Hepatic stellate cell (primary cell): ENCODE data around the gene NSA2.
A peak's percentile ranks its signal among the peaks of the same experiment; 100 is the strongest.
"Not testable (repeated sequence)": the region's sequence is repeated elsewhere in the genome, so short reads cannot be mapped to it uniquely, and the experiment has no call there.

Experiments
- DNase-seq: peaks from one replicate; pipeline ENCODE4 v3.0.0; 2011; ENCODE audit warnings: low spot score

Gene NSA2

DNA sequence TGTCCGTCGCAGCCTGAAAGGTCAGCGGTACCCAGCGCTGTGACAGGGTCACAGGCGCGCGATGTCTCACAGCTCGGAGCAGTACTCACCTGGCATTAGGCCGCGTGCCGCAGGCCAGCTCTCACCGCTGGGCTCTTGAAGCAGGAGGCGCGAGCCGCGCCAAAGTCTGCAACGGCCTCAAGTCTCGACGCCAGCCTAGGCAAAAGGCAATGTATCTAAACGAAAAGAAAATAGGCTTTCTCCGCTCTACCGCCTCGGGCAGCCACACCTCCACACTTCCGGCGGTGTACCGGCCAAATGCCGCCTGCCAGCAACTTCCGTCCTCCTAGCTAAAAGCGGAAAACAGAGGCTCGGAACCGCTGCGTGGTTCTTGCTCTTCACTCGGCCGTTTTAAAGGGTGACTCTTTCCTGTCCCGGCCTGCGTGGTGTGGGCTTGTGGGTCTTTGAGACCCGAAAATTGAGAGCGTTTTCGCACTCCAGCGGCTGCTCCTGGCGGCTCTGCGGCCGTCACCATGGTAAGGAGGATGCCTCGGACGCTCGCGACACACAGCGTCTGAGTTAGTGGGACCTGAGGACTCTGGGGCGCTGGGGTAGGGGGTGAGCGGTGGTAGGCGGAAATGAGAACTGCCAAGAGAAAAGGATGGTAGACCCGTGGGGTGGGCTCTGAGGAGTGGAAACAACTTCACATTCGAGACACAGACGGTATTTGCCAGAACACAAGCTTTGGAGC lies at the start of gene NSA2, which contains the start of gene GFM2:
Gene NSA2 (plus strand): TSS at position 401 of the 730 bp plus-strand sequence. CDS start 112 bp downstream, at position 513.
Gene GFM2 (minus strand): TSS at position 269 of the 730 bp plus-strand sequence. CDS start 3,375 bp downstream, outside the sequence.
- DNase-seq, result peak; percentile 76

GRCh38 chr5:74717596-74717995 lies 49.5 kb upstream of the NSA2 start:
- no peak for DNase-seq

DNA sequence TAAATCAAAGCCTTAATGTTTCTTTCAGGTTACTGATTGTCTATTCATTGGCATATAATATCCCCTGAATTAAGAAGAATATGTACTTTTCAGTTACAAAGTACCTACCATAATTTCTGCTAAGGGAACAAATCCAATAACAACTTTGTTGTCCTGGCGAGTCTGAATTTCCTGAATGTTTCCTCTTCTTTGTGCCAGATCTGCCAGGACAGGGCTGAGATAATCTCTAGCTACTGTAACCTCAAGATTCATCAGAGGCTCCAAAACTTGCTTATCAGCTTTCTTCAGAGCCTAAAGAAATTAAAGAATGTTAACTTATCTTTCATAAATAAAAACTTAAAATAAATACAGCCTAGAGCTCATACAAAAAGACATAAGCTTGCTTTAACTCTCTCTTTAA lies 44.8 kb upstream of the NSA2 start:
- no peak for DNase-seq

- DNase-seq, result no peak
Observed at GRCh38 chr5:74725331-74725730, 41.7 kb upstream of the NSA2 start.

DNA sequence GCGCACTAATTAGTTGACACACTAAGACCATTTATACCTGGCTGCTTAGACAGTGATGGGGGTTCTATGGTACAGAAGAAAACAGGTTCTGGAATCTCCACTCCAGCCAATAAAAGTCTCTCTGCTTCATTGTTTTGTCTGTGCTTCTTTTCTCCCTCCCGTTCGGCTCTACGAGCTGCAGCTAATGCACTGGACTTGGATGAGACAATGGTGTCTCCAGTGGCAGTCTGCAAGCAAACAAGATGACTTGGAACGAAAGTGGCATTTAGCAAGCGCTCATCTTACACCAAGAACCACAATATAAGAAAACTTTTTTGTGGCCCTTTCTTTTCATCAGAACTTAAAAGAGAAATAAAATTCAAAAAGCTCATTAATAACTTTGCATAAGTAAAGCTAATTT lies 30.3 kb upstream of the NSA2 start:
- no peak for DNase-seq

DNA sequence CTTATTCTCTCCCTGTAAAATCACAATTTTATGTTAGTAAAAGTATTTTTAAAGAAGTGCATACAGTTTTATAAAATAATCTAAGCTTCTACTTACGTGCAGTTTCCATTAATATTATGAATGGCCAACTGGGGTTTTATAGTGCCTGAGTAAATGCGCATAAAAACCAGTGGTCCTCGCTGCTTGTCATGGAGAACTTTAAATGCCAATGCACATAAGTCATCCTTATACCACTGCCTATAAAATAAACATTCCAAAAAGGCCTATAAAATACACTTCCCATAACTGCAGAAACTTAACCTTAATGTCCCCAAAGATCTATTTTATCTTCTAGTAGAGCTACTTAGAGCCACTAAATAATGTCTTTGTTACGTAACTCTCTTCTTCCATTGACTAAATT lies 28.6 kb upstream of the NSA2 start:
- DNase-seq, result no peak

DNA sequence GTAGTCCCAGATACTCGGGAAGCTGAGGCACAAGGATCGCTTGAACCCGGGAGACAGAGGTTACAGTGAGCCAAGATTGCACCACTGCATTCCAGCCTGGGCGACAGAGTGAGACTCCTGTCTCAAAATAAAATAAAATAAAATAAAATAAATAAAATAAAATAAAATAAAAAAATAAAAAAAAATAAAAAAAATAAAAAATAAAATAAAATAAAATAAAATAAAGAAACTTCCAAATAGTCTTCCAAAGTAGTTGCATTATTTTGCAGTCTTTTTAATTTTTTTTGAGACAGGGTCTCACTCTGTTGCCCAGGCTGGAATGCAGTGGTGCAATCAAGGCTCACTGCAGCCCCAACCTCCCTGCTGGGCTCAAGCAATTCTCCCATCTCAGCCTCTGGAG lies 18.3 kb upstream of the NSA2 start:
- DNase-seq, result not testable (repeated sequence)

- DNase-seq, result no peak
Observed at GRCh38 chr5:74761241-74761640, 5.8 kb upstream of the NSA2 start.

DNA sequence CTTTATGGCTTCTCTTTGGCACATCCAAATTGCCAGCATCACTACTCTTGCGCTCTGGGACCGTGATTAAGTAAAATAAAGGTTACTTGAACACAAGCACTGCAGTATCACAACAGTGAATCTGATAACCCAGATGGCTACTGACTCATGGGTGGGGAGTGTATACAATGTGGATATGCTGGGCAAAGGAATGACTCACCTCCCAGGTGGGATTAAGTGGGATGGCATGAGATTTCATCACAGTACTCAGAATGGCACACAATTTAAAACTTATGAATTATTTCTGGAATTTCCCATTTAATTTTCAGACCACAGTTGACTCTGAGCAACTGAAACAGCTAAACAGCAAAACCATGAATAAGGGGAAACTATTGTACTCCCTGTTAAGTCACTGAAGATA lies 4.5 kb upstream of the NSA2 start:
- peak; percentile 30 for DNase-seq

DNA sequence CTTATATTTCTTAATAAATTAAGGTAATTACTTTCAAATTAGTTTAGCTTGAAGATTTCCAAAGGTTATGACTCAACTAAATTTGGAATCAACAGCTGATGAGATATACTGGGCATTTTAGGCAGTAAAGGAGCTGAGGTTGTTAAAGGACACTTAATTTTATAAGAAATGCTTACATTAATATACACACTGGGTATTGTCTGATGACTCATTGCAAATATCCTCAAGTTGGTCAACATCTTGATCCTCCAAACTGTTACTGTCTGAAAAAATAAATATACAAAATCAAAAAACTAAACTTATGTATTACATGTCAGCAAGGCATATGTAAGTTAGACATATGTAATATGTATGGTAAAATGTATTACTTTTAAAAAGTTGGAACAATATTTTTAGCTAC lies 3.5 kb upstream of the NSA2 start:
- DNase-seq, result no peak

DNA sequence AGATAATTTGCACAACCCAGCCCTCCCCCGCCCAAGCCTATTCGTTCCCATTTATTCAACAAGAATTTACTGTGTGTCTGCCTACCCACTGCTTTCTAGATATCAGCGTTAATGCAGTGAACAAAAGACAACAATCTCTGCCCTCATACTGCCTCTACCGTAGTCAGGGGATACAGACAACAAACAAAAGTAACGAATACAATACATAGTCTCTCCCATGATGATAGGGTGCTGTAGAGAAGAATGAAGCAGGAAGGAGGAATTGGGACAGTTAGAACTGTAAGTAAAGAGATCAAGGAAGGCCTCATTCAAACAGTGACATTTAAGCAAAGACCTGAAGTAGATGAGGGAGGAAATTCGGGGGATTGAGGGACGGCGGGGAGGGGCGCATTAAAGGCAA lies 1.8 kb upstream of the NSA2 start:
- DNase-seq, result no peak

- DNase-seq, result no peak
Observed at GRCh38 chr5:74765929-74766328, 1.1 kb upstream of the NSA2 start.

- DNase-seq, result peak; percentile 14
Observed at GRCh38 chr5:74766418-74766848, 616 bp upstream of the NSA2 start.

DNA sequence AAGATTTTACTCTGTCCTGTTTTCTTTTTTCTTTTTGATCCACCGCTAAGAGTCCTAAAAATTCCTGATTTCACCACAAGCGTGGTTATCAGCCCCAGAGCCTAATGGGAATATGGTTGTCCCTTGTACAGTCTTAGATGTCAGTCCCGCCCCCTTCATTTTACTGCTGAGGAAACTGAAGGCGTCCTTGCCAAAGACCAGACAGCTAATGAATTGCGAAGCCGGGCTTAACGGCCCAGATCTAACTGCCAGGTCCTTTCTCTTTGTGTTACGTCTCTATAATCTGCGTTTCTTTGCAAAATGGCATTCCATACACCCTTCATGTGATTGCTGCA lies 497 bp downstream of the NSA2 start:
- DNase-seq, result peak; percentile 29

GRCh38 chr5:74772359-74772758 lies 5.3 kb downstream of the NSA2 start:
- DNase-seq, result no peak

- no peak for DNase-seq
Observed at GRCh38 chr5:74778609-74779008, 11.6 kb downstream of the NSA2 start.

GRCh38 chr5:74786851-74787250 lies 19.8 kb downstream of the NSA2 start:
- DNase-seq, result no peak

- DNase-seq, result no peak
Observed at GRCh38 chr5:74787424-74787823, 20.4 kb downstream of the NSA2 start.

- DNase-seq, result not testable (repeated sequence)
Observed at GRCh38 chr5:74791669-74792068, 24.6 kb downstream of the NSA2 start.

GRCh38 chr5:74798977-74799911 lies 32.2 kb downstream of the NSA2 start:
- no peak for DNase-seq

DNA sequence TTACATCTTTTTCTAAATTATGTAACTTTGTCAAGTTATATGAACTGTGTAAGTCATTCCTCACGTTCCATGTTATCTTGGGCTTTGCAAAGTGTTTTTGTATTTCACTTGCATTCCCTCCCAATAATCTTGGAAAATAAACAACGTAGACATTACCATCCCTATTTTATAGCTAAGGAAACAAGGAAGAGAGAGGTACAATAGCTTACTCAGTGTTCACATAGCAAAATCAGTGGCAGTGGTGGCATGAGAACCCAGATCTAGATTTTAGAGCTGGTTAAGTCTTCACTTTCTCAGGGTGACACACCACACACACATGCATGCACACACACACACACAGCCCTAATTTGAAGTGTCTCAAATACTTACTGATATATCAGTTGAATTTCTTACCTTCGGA lies 34.1 kb downstream of the NSA2 start:
- no peak for DNase-seq

- DNase-seq, result no peak
Observed at GRCh38 chr5:74801941-74802340, 34.9 kb downstream of the NSA2 start.

DNA sequence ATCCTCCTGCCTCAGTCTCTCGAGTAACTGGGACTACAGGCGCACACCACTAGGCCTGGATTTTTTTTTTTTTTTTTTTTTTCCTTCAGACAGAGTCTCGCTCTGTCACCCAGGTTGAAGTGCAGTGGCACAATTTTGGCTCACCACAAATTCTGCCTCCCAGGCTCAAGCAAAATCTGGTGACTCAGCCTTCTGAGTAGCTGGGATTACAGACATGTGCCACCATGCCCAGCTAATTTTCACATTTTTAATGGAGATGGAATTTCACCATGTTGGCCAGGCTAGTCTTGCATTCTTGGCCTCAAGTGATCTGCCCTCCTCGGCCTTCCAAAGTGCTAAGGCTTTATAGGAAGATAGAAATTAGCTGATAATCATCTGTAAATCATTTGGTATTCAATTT lies 43.9 kb downstream of the NSA2 start:
- no peak for DNase-seq
